ENCODE results near the gene CYP3A4.

Gene CYP3A4

DNA sequence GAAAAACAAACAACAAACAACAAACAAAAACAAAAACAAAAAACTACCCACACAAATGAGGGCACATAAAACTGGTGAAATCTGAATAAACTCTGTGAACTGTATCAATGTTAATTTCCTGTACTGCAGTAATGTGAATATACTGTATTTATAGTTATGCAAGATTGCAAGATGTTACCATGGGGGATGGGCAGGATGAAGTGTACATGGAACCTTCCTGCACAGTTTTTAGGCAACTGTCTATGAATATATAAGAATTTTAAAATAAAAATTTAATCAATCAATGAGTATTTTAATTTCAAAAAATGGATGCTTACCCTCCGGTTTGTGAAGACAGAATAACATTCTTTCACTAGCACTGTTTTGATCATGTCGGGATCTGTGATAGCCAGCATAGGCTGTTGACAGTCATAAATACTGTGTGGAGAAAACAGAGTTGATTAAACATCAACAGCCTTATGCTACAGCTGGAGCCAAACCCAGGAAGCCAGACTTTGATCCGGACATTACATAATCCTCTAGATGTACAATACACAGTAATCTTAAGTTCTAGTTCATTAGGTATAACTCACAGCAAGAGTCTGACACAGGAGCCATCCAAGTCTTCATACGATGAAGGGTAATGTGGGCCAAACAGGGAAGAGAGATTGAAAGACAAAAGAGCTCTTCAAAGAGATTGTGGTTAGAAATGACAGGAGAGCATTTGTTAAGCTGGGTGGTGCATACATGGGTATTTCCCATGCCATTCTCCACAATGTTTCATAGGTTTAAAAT is 63.8 kb downstream of the CYP3A4 start:
- no peak for DNase-seq

DNA sequence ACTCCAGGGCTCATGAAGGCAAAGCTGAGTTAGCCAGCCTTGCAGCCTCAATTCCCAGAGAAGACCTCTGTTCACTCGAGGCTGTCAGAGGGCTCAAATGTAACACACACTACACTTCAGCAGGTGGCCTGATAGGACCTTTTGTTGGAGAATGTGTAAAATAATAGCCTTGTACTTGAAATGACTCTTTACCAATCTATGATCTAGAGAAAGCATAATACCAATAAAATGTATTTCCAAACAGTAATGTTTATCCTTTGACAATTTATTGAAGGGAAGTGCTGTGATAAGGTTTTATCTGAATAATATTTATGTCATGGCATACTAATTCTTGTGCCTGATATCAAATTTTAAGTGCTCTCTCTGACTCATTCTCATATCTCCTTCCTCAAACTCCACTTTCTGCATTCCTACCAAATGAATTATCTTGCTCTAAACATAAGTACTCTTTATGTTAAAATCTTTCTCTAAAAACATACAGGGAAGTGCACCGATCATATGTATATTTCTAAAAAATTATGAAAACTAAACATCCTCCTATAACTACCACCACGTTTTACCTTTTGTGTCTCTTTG is 69.9 kb downstream of the CYP3A4 start:
- DNase-seq: no peak

DNA sequence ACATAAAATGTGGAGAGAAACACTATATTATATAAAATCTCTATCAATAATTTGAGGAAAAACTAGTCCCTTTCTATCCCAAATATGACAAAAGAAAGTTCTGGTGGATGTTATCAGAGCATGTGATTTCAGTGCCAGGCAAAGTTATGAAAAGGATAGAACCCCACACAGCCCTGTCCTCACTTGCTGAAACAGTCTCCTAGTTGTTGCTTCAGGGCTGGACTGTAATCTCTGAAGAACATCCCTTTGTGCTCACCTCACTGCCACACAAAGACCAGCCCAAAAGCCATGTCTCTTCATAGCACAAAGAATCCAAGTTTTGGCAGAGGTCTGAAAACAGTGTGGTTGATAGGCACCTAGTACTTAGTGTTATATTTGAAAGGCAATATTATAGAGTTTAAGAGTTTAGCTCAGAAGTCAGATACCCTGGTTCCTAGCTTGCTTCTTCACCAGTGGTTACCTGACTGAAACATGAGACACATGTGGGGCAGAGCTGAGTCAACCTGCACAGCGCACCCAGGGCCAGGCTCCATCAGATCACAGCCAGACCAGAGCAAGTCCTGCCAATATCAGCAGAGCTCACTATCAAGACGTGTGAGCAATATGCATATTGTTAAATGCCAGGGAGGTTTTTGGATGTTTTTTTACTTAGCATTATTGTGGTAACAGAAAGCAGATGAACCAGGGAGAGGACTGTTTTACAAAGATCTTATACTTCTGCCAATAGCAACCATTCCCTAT is 74.0 kb downstream of the CYP3A4 start:
- no peak for DNase-seq

DNA sequence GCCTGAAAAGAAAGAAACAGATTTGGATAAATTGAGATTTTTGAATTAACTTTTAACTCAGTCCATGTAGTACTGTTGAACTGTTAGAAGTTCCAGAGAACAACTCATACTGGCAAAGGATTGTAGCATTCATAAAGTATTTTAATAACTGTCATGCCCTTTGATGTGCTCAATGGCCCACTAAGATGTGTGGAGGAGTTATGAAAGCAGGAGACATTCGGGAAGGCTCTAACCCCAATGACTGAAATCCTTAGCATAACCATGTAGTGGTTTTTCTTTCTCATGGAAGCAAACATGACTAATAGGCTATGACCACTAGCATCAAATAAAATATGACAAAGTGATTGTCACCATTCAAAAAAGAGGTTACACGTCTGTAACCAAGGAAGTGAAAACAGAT is 74.7 kb downstream of the CYP3A4 start:
- DNase-seq: no peak

DNA sequence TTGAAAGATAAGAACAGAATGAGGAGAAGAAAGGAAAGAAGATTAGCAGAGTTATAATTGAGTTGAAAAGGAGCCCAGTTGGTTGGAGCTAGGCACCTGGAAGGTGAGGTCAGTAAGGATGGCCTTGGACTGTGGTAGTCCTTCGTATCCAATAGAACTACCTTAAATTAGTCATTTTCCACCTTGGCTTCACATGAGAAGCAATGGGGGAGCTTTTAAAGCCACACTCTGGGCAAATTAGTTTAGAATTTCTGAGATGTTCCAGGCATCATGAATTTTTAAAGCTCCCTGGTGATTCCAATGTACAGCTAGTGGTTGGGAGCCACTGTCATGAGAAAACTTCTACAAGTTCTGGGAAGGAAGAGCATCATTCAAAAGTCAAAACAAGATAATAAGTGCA is 76.9 kb downstream of the CYP3A4 start:
- DNase-seq: no peak

Data from SIG-M5 (cell line).